ENCODE results near the gene CD59. TPM values are rescaled to one million over a fixed set of nuclear protein-coding genes. Genes with fewer than 3 reads are reported as not detected.
"Not testable (repeated sequence)": the region's sequence is repeated elsewhere in the genome, so short reads cannot be mapped to it uniquely, and the experiment has no call there.

CD59 gene
- total RNA-seq, 1 donor: 44.4 TPM

- no peak for DNase-seq (ENCODE audit: low read depth in 2 of 3, low spot score in 2 of 3)
Measured at GRCh38 chr11:33718440-33718839, 17.8 kb downstream of the CD59 start.

GRCh38 chr11:33716243-33716642, 20.0 kb downstream of the CD59 start:
- peak in 1 of 3 donors; percentile 74 for DNase-seq (ENCODE audit: low read depth in 2 of 3, low spot score in 2 of 3)

GRCh38 chr11:33713856-33714398, 22.3 kb downstream of the CD59 start:
- no peak for DNase-seq (ENCODE audit: low read depth in 2 of 3, low spot score in 2 of 3)

- DNase-seq (ENCODE audit: low read depth in 2 of 3, low spot score in 2 of 3): peak in 1 of 3 donors; percentile 42
Measured at GRCh38 chr11:33713151-33713855, 22.9 kb downstream of the CD59 start.

GRCh38 chr11:33712436-33712835, 23.8 kb downstream of the CD59 start:
- no peak for DNase-seq (ENCODE audit: low read depth in 2 of 3, low spot score in 2 of 3)

- DNase-seq (ENCODE audit: low read depth in 2 of 3, low spot score in 2 of 3): no peak
Measured at GRCh38 chr11:33709466-33709865, 26.8 kb downstream of the CD59 start.

GRCh38 chr11:33708985-33709384, 27.2 kb downstream of the CD59 start:
- no peak for DNase-seq (ENCODE audit: low read depth in 2 of 3, low spot score in 2 of 3)

GRCh38 chr11:33707831-33708230, 28.4 kb downstream of the CD59 start:
- DNase-seq (ENCODE audit: low read depth in 2 of 3, low spot score in 2 of 3): not testable (repeated sequence)

- no peak for DNase-seq (ENCODE audit: low read depth in 2 of 3, low spot score in 2 of 3)
Measured at GRCh38 chr11:33706966-33707365, 29.3 kb downstream of the CD59 start.

- no peak for DNase-seq (ENCODE audit: low read depth in 2 of 3, low spot score in 2 of 3)
Measured at GRCh38 chr11:33706546-33706945, 29.7 kb downstream of the CD59 start.

- no peak for DNase-seq (ENCODE audit: low read depth in 2 of 3, low spot score in 2 of 3)
Measured at GRCh38 chr11:33704240-33705002, 31.8 kb downstream of the CD59 start.

GRCh38 chr11:33703788-33704187, 32.4 kb downstream of the CD59 start:
- no peak for DNase-seq (ENCODE audit: low read depth in 2 of 3, low spot score in 2 of 3)

GRCh38 chr11:33703234-33703633, 33.0 kb downstream of the CD59 start:
- DNase-seq (ENCODE audit: low read depth in 2 of 3, low spot score in 2 of 3): no peak

- DNase-seq (ENCODE audit: low read depth in 2 of 3, low spot score in 2 of 3): peak in 1 of 3 donors; percentile 58
Measured at GRCh38 chr11:33701302-33702230, 34.7 kb downstream of the CD59 start.

- peak; percentile 85 to 94 (median 93) for DNase-seq (ENCODE audit: low read depth in 2 of 3, low spot score in 2 of 3)
Measured at GRCh38 chr11:33700502-33701271, 35.5 kb downstream of the CD59 start, which contains the start of gene C11orf91. Gene C11orf91, minus strand, starts transcription at chr11:33700826. Its CDS starts 86 bp downstream, at chr11:33700740.

- DNase-seq (ENCODE audit: low read depth in 2 of 3, low spot score in 2 of 3): no peak
Measured at GRCh38 chr11:33700063-33700501, 36.1 kb downstream of the CD59 start.

- no peak for DNase-seq (ENCODE audit: low read depth in 2 of 3, low spot score in 2 of 3)
Measured at GRCh38 chr11:33699515-33700062, 36.6 kb downstream of the CD59 start.

- DNase-seq (ENCODE audit: low read depth in 2 of 3, low spot score in 2 of 3): no peak
Measured at GRCh38 chr11:33698921-33699320, 37.3 kb downstream of the CD59 start.

GRCh38 chr11:33697997-33698396, 38.2 kb downstream of the CD59 start:
- no peak for DNase-seq (ENCODE audit: low read depth in 2 of 3, low spot score in 2 of 3)

Data from hematopoietic multipotent progenitor cell (in vitro differentiated cells).